Measurements from ENCODE around the gene CDC25C. TPM values are rescaled to one million over a fixed set of nuclear protein-coding genes. Genes with fewer than 3 reads are reported as not detected.

The CDC25C gene
- total and polyA plus RNA-seq, 2 of the 4 experiments (the other 2 are of a cell fraction), result 7.3 to 8.2 TPM

- BruUV-seq (replicated peaks), result no TSS peak
- Histone ChIP-seq H4K5ac (ENCODE audit: low read depth, low read length) (peak overlapping the region; percentile 40; the same call in 1 of the 2 replicates), H2BK5ac (ENCODE audit: low read depth, low read length, poor library complexity, severe bottlenecking) (peak overlapping the region; percentile 86), H4K8ac (ENCODE audit: low read depth in 2 of 2, low read length in 2 of 2) (peak overlapping the region in 1 of 2 experiments; percentile 61; a peak in 1 of 4 replicates), H2BK120ac (ENCODE audit: low read depth, low read length) (no peak overlapping the region), H3K4ac (ENCODE audit: low read depth, low read length) (peak overlapping the region; percentile 55; the same call in 1 of the 2 replicates), H3K18ac (ENCODE audit: low read depth, low read length) (no peak overlapping the region; the same call in none of the 2 replicates), H3K27me3 (ENCODE audit: control insufficient read depth, insufficient read depth, low read length) (no peaks in the 10 kb centered on the region), H4K20me1 (ENCODE audit: insufficient read depth, low read length) (peaks cover 39% of the 10 kb centered on the region), H2BK20ac (ENCODE audit: low read depth, low read length) (no peak overlapping the region), H3K23ac (ENCODE audit: low read depth, low read length) (peak overlapping the region; percentile 90), H2AK9ac (replicated peaks; ENCODE audit: low read depth, low read length, poor library complexity) (peak overlapping the region; percentile 56), H3K4me2 (ENCODE audit: low read depth, low read length) (peak overlapping the region; percentile 89), H4K91ac (ENCODE audit: insufficient read depth, low read depth, low read length) (peak overlapping the region; percentile 21; the same call in 1 of the 2 replicates), H3K9me1 (ENCODE audit: insufficient read depth, low read length) (0 out of 2 replicates have a peak, but pooled peaks cover 2% of the 10 kb centered on the region), H2BK15ac (ENCODE audit: low read depth, low read length) (no peak overlapping the region), H3K14ac (replicated peaks; ENCODE audit: low read depth, low read length) (peak overlapping the region; percentile 53), H3K4me1 (ENCODE audit: control insufficient read depth, insufficient read depth, low read length) (peaks cover 2% of the 10 kb centered on the region; the same call in 1 of the 2 replicates), H3K4me3 (ENCODE audit: insufficient read depth, low read depth, low read length) (peak overlapping the region; percentile 73), H3K56ac (ENCODE audit: extremely low read depth, insufficient read depth, low read length) (peak overlapping the region; percentile 67; the same call in 1 of the 2 replicates), H3K36me3 (ENCODE audit: control insufficient read depth, insufficient read depth, low read length) (peaks cover 8% of the 10 kb centered on the region), H3K9me3 (ENCODE audit: control insufficient read depth, insufficient read depth, low read length) (peaks cover 4% of the 10 kb centered on the region), H3K27ac (ENCODE audit: insufficient read depth, low read length) (peak overlapping the region; percentile 78), H3K9ac (ENCODE audit: low read depth, low read length) (peak overlapping the region; percentile 76), H2AFZ (replicated peaks; ENCODE audit: low read length, poor library complexity) (peak overlapping the region; percentile 82), H3K79me1 (ENCODE audit: low read depth in 1 of 2, low read length in 2 of 2) (peaks cover 6 to 26% of the 10 kb centered on the region in 2 experiments; a peak in 3 of 4 replicates), H2AK5ac (ENCODE audit: low read depth, low read length) (no peak overlapping the region)
- intact Hi-C loops (cut with micrococcal nuclease) (no loop called here), in situ Hi-C loops (cut with MboI; ENCODE audit: low sequenced_read_pairs) (no loop called here), dilution Hi-C loops (cut with HindIII; ENCODE audit: low sequenced_read_pairs, unreplicated experiment) (no loop called here)
- no peak for ATAC-seq (ENCODE audit: low read depth)
- no peak for TF ChIP-seq MXI1 (IDR thresholded peaks at IDR 0.05; ENCODE audit: borderline replicate concordance, low read depth, low read length)
- no peak for TF ChIP-seq CEBPB (IDR thresholded peaks at IDR 0.05; ENCODE audit: low read depth, low read length)
- TF ChIP-seq USF2 (IDR thresholded peaks at IDR 0.05; ENCODE audit: low read depth, low read length), result no peak
- 0% methylated on average over 1 of the region's 11 CpGs; no CpG with 5 or more reads in 1 of the 2 experiments for WGBS, 2 experiments (ENCODE audit: extremely low coverage in 2 of 2, insufficient read length in 1 of 2)
- no peak for DNase-seq
- CTCF ChIA-PET, result interaction anchor here (0.8 to 2.8 kb wide), 5 partner anchors 12 to 160 kb away, joined by 3 to 24 read pairs (median 4); no protein-coding TSS in a partner anchor
- POLR2A ChIA-PET (ENCODE audit: unreplicated experiment), result no interaction called here
These were observed 22.0 kb upstream of the CDC25C start for GRCh38 chr5:138353560-138354080.

Measured in IMR-90 (cell line).